ENCODE data around the gene OPN5. TPM values are rescaled to one million over a fixed set of nuclear protein-coding genes. Genes with fewer than 3 reads are reported as not detected.

The OPN5 gene
- total RNA-seq, 1 donor from 2014 or later: not detected

DNA sequence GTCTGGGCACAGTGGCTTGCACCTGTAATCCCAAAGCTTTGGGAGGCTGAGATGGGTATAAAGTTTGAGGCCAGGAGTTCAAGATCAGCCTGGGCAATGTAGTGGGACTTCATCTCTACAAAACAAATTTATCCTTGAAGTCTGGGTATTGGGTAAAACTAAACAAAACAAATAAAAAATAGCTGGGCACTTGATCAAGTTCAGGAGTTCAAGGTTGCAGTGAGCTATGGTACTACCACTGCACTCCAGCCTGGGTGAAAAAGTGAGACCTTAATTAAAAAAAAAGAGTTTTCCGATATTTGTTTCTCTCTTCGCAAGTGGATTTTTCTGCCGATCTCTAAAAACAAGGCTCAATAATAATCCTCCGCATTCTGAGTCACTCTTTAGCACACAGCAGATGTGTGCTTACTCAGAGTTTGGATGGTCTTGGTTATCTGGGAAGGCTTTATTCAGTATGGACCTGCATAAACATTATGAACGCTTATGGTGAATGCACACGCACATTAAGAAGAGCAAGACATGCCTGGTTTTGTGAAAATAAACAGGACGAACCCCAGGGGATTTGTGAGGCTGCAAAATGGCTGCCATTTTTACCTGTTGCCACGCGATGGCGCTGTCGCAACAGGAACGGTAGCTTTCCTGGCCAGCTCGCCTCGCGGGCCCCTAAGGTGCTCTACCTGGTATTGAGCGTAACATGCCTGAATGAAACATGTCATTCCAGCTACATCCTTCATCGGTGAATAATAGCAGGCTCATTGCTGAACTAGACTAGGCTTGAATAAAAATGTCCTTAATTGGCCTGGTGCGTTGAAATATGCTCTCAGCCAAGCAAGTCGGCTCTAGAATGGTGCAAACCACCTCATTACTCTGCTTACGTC is 6.0 kb downstream of the OPN5 start:
- DNase-seq (ENCODE audit: low read depth in 2 of 2): peak; percentile 15 to 54

- DNase-seq (ENCODE audit: low read depth in 2 of 2): no peak
These were observed 6.7 kb downstream of the OPN5 start for GRCh38 chr6:47788498-47788884.

DNA sequence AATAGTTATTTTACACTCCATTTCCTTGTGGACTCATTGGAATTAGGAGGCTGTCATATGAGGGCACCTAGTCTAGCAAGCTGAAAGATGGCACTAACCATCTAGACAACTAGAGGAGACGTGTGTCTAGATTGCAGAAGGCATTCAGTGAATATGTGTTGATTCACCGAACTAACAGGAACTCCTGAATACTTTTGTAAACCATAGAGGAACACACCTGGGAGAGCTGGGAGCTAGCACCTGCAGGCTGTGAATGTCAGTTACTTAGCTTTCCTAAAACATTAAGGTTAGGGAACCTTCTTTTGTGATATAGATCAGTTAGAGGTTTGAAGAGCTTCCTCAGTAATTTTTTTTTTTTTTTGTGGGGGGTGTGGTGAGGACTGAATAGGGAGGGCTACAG is 7.7 kb downstream of the OPN5 start:
- DNase-seq (ENCODE audit: low read depth in 2 of 2): no peak

DNA sequence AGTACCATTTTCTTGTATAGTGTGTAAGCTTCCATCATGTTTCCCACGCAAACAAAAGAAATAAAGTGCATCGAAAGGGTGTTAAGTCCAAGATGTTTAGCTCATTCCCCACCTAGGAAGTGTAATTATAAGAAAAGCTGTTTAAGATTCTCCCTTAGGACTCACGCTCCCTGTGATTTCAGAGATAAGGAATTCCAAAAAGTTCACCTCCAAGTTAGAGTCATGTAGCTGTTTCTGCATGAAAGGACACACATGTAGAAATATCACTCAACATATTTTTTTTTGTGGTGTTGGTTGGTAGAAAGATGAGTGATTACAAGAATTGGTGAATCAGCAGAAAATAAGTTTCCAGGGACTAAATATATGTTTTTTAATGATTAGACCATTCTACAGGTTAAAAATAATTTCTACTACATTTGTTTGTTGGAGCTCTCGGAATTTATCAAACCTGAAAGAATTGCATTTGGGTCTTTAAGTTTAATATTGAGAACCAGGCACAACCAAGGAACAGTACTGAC is 10.4 kb downstream of the OPN5 start:
- DNase-seq (ENCODE audit: low read depth in 2 of 2): no peak

DNA sequence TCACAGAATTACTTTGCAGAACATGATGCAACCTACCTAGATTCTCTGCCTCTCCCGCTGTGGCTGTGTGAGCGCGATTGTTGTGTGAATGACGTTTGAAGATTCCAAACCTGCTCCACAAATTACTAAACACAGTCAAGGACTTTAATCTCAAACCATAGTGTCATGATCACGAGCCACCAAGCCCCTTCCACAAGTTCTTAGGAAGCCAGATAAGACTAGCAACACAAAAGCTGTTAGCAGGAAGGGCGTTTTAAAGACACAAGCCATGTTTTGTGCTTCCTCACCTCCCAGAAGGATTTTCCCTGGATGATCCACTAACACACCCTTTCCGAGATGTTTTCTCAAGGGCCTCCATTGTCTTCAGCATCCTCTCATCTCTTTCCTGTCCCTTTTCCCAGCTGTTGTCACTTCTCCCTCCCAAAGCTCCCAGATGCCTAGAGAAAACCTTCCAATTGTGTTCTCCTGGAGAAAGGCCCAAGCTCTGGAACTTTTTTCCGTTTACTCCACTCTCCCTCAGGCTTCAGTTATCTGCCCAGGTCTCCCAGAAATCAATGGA is 12.8 kb downstream of the OPN5 start:
- no peak for DNase-seq (ENCODE audit: low read depth in 2 of 2)

GRCh38 chr6:47801984-47802383 is 20.2 kb downstream of the OPN5 start:
- DNase-seq (ENCODE audit: low read depth in 2 of 2): no peak

DNA sequence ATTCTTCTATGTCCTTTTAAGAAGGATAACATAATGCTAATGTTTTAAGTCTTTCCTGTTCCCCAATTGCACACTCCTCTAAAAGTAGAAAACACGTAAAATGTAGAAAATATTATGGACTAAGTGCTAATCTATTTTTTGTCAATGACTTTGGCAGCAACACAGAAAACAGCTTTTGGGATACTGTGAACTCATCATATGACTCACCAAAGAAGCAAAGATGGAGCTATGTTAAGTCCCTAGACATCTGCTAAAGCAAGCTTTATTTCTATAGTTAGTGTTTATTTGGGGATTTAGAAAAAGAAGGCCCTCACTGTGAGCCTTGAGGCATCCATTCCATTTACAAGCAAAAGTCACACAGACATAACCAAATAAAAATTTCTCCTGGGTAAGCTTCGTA is 23.0 kb downstream of the OPN5 start:
- no peak for DNase-seq (ENCODE audit: low read depth in 2 of 2)

GRCh38 chr6:47809873-47810272 is 28.0 kb downstream of the OPN5 start:
- DNase-seq (ENCODE audit: low read depth in 2 of 2): no peak

DNA sequence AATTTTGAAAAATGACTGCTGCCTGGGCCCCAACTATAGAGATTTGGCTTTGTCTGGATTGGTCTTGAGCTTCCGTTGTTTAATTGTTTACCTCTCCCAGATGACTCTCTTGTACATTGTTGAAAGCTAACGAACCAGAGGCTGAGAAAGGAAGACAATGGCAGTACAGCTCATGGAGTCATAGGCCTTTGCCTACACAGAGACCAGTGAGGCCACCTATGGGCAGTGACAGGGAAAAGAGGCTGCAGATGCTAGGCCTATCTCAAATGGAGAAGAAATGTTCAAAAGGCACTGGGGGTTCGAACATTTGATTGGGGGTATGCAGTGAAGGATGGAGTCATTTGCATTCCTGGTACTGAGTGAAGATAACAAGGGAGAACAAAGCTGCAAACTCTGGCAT is 29.1 kb downstream of the OPN5 start:
- no peak for DNase-seq (ENCODE audit: low read depth in 2 of 2)

- DNase-seq (ENCODE audit: low read depth in 2 of 2): no peak
These were observed 29.6 kb downstream of the OPN5 start for GRCh38 chr6:47811443-47811842.

- DNase-seq (ENCODE audit: low read depth in 2 of 2): no peak
These were observed 35.9 kb downstream of the OPN5 start for GRCh38 chr6:47817749-47818148.

DNA sequence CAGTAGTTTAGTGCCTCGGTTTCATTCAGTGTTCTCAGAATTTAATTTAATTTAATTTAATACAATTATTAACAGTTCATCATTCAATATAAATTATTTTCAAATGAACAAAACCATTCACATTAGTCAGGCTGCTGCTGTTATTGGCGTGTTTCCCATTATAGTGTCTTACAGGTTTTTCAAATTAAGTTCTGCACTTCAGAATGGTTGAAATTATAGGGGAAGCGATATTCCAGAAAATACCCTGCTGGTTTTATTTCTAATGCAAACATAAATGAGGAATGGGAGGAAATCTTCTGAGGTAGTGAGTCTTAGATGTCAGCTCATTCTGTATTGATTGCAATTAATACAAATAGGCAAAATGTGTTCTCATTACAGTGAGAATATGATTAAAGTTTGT is 37.6 kb downstream of the OPN5 start:
- DNase-seq (ENCODE audit: low read depth in 2 of 2): no peak

DNA sequence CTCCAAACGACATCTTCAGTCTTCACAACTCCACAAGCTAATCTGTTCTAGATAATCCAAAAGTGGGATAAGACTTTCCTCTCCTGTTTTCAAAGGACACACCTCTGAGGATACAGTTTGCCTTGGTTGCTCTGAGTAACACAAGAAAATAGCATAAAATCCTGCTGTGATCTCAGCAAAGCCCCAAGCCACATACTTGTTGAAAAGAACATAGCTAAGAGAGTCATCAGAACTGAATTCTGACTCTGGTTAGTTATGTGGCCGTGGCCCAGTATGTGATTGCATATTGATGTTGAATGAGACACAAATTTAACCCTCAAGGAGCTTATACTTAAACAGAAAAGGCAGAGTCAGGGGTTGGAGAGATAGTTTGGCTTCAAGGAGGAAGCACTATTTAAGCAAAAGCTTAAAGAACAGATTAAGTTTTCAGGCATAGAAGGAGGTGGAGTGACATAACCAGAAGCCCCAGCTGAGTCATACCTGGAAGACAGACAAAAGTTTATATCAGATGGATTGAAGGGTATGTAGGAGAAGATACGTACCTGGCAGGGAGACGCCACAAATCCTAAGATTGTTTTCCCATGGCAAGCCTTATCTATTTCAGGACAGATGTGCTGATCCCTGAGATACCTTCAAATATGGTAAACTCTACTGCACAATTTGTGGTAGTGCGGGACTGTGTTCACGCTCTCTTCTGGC is 41.2 kb downstream of the OPN5 start:
- DNase-seq (ENCODE audit: low read depth in 2 of 2): no peak

GRCh38 chr6:47832386-47833100 is 50.7 kb downstream of the OPN5 start:
- DNase-seq (ENCODE audit: low read depth in 2 of 2): no peak

GRCh38 chr6:47834196-47834595 is 52.4 kb downstream of the OPN5 start:
- no peak for DNase-seq (ENCODE audit: low read depth in 2 of 2)

GRCh38 chr6:47836046-47836445 is 54.2 kb downstream of the OPN5 start:
- DNase-seq (ENCODE audit: low read depth in 2 of 2): no peak

DNA sequence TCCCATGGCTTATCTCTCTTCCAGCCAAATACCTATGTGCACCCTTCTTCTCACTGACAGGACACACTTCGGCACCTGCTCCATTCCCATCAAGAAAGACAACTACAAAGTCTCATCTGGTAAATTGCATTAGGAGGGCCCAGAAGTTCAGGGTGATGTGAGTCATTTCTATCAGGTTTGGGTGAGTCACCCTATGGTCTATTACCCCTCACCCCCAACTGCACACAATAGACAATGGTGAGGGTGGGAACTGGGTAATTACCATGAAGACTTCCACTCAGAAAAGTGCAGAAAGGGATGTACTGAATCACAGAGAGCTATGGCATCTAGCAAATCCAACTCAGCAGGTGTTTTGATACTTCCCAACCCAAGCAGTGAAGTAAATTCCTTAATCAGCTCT is 54.8 kb downstream of the OPN5 start:
- no peak for DNase-seq (ENCODE audit: low read depth in 2 of 2)

GRCh38 chr6:47839645-47840044 is 57.8 kb downstream of the OPN5 start:
- DNase-seq (ENCODE audit: low read depth in 2 of 2): no peak

- no peak for DNase-seq (ENCODE audit: low read depth in 2 of 2)
These were observed 63.0 kb downstream of the OPN5 start for GRCh38 chr6:47844881-47845280.

DNA sequence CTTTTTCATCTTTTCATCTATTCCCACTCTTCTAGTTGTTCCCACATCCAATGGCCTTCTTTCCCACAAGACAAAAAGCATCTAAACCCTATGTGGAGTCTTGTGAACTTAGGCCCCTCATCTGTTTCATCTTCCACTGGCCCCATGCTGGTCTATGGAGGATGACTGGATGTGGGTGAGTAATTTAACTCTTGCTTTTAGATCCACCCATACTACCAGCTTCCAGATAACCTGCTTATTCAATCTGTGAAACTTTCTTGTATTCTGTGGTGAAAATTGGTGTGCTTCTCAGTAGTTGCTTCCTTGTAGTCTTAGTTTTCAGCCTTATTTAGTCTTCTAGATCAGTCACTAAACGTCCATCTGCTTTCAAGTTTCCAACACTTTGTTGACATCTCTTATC is 64.9 kb downstream of the OPN5 start:
- DNase-seq (ENCODE audit: low read depth in 2 of 2): no peak

DNA sequence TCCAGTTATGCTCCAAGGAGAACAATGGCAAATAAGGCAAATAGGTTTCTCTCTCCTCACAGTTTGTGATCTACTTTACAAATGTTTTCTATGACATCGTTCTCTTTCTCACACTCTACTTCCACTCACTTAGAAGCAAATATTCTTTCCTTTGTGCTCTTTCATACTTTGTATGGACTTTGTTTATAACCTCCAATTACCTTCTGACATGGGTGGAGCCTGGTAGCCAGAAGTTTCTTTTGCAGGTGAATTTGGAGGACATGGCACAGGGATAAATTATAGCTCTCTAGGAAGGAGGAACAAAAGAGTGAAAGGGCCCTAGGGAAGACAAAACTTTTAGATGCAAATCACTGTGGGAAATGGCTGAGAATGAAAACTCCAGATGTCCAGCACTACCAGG is 69.3 kb downstream of the OPN5 start:
- DNase-seq (ENCODE audit: low read depth in 2 of 2): no peak

DNA sequence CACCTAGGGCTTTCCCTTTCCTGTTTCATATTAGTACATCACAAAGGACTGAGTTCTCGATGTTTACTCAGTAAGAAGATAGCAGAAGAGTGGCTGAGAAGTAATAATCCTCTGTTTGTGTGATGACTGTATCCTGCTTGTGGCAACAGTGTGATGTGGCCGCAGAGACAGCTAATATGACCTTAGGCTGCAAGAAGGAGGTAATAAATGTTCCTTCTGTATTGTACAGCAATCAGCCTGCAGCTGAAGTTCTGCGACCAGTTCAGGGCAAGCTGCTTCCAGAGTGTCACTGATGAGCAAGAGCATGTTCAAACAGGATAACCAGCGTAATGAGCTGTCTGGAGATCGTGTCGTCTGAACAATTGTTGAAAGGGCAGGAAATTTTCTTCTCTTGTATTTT is 70.9 kb downstream of the OPN5 start:
- no peak for DNase-seq (ENCODE audit: low read depth in 2 of 2)
